ENCODE data around the gene GALNT17.

- TF ChIP-seq CTCF (conservative IDR thresholded peaks at IDR 0.05; ENCODE audit: low read length) = no peak
- TF ChIP-seq EZH2phosphoT487 (IDR thresholded peaks at IDR 0.05; ENCODE audit: borderline replicate concordance) = no peak
Measured at GRCh38 chr7:71527213-71527612, 395.3 kb downstream of the GALNT17 start.

All from Loucy (cell line).